Activated CD4-positive, alpha-beta T cell treated with anti-CD3 and anti-CD28 coated beads for 1 hour (primary cell): Measurements from ENCODE around the gene RBM26.

Source experiments
- DNase-seq: peaks from one replicate; pipeline ENCODE4 v3.0.0-alpha.2; 2020

RBM26 gene

GRCh38 chr13:79405831-79406596, at the start of gene RBM26:
Gene RBM26, minus strand, starts transcription at chr13:79406255. Its CDS starts 481 bp downstream, at chr13:79405774.
- peak; percentile 87 for DNase-seq

GRCh38 chr13:79455331-79455730, 49.3 kb upstream of the RBM26 start:
- DNase-seq = no peak

- DNase-seq = no peak
These were observed 46.3 kb upstream of the RBM26 start for GRCh38 chr13:79452239-79452913.

GRCh38 chr13:79451500-79451962, 45.5 kb upstream of the RBM26 start:
- peak; percentile 82 for DNase-seq

DNA sequence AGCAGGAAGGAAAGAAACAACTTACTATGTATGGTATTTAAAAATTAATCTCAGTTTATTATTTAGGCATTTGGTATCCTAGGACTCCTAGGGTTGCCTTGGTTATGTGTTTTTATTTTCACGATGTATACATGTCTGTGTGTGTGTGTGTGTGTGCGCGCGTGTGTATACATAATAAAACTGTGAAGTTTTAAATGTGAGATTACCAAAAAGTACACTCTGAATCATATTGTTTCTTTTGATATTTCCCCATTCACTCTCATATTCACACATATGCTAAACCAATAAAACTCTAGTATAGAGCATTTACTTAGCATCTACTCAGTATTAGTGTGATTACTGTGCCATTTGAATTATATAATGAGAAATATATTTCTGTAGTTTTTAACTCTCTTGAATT, 44.1 kb upstream of the RBM26 start:
- no peak for DNase-seq

DNA sequence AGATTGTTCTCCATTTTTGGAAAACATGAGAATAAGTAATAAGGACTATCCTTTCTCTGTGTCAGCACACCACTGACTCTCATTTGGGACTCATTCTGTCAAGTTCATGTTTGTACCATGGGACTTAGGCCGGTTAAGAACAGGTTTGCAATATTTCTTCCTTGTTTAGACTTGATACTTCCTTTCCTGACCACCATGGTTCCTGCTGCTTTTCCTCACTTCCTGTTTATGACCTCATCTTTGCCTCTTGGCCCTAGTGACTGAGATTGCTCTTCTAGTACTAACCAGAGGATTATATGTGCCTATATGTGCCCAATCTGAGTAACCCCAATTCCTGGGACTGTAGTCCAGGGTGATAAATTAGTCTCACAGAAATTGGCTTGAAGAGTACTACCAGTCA, 42.4 kb upstream of the RBM26 start:
- no peak for DNase-seq

DNA sequence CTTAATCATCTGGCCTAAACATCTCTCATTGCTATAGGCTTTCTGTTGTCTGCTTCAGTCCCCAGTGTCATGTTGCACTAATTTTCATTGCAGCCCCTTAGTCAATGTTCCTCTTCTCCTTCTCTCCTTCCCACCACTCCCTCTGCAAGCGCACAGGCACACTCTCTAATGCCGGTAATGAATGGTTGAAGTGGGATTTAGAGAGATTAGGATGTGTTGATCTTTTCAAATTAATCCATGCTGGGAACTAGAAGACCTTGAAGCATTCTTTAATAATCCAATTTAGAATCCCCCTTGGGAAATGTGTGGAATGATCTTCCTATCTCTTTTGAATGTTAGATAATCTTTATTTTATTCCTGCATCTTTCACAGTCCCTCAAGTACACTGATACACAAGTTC, 41.7 kb upstream of the RBM26 start:
- DNase-seq = no peak

GRCh38 chr13:79447141-79447540, 41.1 kb upstream of the RBM26 start:
- no peak for DNase-seq

DNA sequence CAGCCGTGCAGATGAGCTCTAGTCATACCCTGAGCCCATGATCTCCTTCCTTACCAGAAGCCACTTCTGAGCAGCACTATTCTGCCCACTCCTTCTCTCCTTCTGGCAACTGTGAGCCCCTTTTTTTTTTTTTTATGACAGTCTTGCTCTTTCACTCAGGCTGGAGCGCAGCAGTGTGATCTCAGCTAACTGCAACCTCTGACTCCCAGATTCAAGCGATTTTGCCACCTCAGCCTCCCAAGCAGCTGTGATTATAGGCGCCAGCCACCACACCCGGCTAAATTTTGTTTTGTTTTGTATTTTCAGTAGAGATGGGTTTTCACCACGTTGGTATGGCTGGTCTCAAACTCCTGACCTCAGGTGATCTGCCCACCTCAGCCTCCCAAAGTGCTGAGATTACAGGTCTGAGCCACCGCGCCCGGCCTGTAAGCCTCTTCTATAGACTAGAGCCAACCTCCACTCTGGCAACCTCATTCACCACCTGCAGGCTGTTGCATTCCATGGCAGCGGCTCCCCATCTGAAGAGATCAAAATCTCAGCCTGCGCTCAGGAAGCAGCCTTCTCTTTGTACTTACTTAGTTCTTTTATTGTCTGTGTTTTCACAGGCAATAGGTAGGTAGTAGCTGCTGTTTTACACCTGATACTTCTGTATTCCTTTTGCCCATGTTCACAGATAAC, 40.1 kb upstream of the RBM26 start:
- no peak for DNase-seq

GRCh38 chr13:79442706-79443105, 36.7 kb upstream of the RBM26 start:
- no peak for DNase-seq

- no peak for DNase-seq
These were observed 36.2 kb upstream of the RBM26 start for GRCh38 chr13:79442221-79442620.

- no peak for DNase-seq
These were observed 35.0 kb upstream of the RBM26 start for GRCh38 chr13:79440958-79441528.

- DNase-seq = no peak
These were observed 33.2 kb upstream of the RBM26 start for GRCh38 chr13:79439275-79439674.

- DNase-seq = no peak
These were observed 29.5 kb upstream of the RBM26 start for GRCh38 chr13:79435561-79435990.

DNA sequence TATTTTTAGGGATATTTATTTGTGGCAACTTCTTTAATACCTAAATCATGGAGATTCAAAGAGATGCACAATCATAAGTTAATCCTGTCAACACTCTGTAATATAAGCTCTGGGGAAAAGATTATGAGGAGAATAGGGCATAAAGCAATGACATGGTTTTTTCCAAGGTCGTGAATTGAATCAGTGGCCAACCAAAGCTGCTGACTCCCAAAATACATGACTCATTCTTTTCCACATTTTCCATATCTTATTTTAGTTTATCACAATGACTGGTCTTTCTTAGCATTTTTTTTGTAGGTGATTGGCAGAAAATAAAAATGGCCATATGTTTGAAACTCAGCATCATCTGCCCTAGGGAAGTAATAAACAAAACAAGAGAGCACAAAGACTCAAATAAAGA, 28.5 kb upstream of the RBM26 start:
- no peak for DNase-seq

GRCh38 chr13:79432992-79433391, 26.9 kb upstream of the RBM26 start:
- DNase-seq = no peak

- no peak for DNase-seq
These were observed 26.0 kb upstream of the RBM26 start for GRCh38 chr13:79432086-79432485.

- DNase-seq = no peak
These were observed 23.3 kb upstream of the RBM26 start for GRCh38 chr13:79429309-79429708.

DNA sequence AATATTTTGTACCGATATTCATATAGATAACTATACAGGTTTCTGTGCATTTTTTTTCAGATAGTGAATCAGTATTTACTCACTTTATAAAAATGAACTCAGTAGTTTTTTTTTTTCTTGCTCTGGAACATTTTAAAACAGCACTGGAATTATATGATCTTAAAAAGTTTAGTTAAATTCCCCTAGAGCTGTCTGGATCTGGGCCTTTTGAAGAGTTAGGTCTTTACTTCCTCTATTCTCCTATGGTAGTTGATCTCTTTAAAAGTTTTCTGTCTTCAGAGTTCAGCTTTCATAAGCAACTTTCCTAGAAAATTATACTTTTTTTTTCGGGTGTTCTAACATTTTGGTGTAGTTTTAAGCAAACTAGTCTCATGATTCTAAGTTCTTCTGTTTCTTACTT, 21.8 kb upstream of the RBM26 start:
- no peak for DNase-seq

DNA sequence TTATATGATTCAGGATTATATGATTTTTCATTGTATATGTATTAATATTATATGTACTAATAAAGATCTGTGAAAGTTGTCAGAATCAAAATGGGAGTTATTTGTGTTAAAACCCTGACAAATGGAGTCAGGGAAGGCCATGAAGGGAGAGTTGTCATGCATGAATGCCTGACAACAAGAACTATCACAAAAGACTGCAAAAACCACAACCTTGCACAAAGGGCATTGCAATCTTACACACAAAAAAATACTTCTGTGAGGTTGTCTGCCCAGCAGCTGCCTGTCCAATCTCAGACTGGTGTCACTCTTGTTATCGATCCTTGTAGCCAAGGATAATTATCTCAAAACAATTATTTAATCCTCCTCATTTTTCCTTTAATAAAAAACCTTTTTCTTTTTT, 21.2 kb upstream of the RBM26 start:
- no peak for DNase-seq

DNA sequence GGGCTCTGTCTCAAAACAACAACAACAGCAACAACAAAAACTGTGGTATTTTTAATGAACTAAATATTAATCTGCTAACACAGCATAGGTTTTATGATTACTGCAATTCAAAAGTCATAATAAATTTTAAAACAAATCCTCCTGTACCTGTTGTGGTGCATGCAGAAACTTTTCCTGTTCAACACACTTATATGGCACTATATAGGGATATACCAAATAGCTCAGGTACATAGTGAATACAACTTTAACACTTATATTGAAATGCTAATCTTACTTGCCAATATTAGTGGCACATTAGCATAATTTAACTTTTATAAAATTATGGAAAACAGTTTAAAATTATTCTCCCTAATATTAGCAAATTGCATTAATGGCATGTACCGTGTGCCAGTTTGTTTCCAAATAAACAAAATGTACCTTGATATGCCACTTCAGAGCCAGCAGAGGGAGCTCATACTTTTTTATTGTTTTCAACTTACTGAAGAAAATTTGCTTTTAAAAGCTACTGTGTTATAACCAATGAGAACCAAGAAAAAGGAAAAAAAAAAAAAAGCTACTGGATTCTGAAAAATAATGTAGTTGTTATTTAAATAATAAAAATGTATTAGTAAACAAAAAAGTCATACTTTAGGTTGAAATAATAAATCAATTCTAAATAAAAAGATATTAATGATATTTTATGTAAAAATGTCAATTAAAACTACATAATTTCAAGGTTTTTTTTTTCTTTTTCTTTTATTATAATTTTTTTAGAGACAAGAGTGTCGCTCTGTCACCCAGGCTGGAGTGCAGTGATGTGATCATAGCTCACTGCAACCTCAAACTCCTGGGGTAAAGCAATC, 18.0 kb upstream of the RBM26 start:
- DNase-seq = no peak

- no peak for DNase-seq
These were observed 17.3 kb upstream of the RBM26 start for GRCh38 chr13:79423340-79423739.

- no peak for DNase-seq
These were observed 13.3 kb upstream of the RBM26 start for GRCh38 chr13:79419365-79419764.
